ENCODE results near the gene SUN1. TPM values are rescaled to one million over a fixed set of nuclear protein-coding genes. Genes with fewer than 3 reads are reported as not detected.
A peak's percentile ranks its signal among the peaks of the same experiment; 100 is the strongest.

SUN1 gene
- total and polyA plus RNA-seq, 2 donors from 2014 or later: 40.4 to 168 TPM

GRCh38 chr7:920351-921070 is 88.2 kb downstream of the SUN1 start:
- peak in 2 of 5 donors; percentile 37 to 75 for DNase-seq
- intact Hi-C loops (cut with DNase I): no loop called here

GRCh38 chr7:921071-921461 is 88.8 kb downstream of the SUN1 start:
- peaks cover 0 to 6% (median 5%) of the 10 kb centered on the region in 3 donors for H3K4me1 ChIP-seq (ENCODE audit: control insufficient read depth in 2 of 3, insufficient read depth in 2 of 3, low read depth in 1 of 3, low read length in 3 of 3)
- FAIRE-seq (no peak), DNase-seq (peak in 2 of 5 donors; percentile 37 to 52)
- H3K27ac ChIP-seq (ENCODE audit: low read depth in 2 of 2, low read length in 2 of 2): no peak overlapping the region
- H3K9me3 ChIP-seq (ENCODE audit: control insufficient read depth in 2 of 3, insufficient read depth in 1 of 3, low read length in 3 of 3): no peaks in the 10 kb centered on the region
- H3K9ac ChIP-seq (ENCODE audit: low read length in 3 of 3): no peak overlapping the region
- no peak overlapping the region for H3K4me3 ChIP-seq (ENCODE audit: low read length in 3 of 3)
- no peaks in the 10 kb centered on the region for H3K27me3 ChIP-seq (ENCODE audit: control insufficient read depth, insufficient read depth, low read length)
- intact Hi-C loops (cut with DNase I): no loop called here
- no peak for TF ChIP-seq CTCF (IDR thresholded peaks at IDR 0.05; ENCODE audit: borderline replicate concordance, extremely low read depth, insufficient read depth)
- H3K36me3 ChIP-seq (ENCODE audit: control insufficient read depth in 2 of 3, insufficient read depth in 3 of 3, low read length in 3 of 3): no peaks in the 10 kb centered on the region

More at GRCh38 chr7:920351-921070, 88.2 kb downstream of the SUN1 start:
- no peak overlapping the region for H3K27ac ChIP-seq (ENCODE audit: low read depth in 2 of 2, low read length in 2 of 2)
- no peaks in the 10 kb centered on the region for H3K36me3 ChIP-seq (ENCODE audit: control insufficient read depth in 2 of 3, insufficient read depth in 3 of 3, low read length in 3 of 3)
- no peak overlapping the region for H3K4me3 ChIP-seq (ENCODE audit: low read length in 3 of 3)
- no peak overlapping the region for H3K9ac ChIP-seq (ENCODE audit: low read length in 3 of 3)
- FAIRE-seq: no peak
- H3K27me3 ChIP-seq (ENCODE audit: control insufficient read depth, insufficient read depth, low read length): no peaks in the 10 kb centered on the region
- peaks cover 0 to 8% (median 5%) of the 10 kb centered on the region in 3 donors for H3K4me1 ChIP-seq (ENCODE audit: control insufficient read depth in 2 of 3, insufficient read depth in 2 of 3, low read depth in 1 of 3, low read length in 3 of 3)
- no peak for TF ChIP-seq CTCF (IDR thresholded peaks at IDR 0.05; ENCODE audit: borderline replicate concordance, extremely low read depth, insufficient read depth)
- no peaks in the 10 kb centered on the region for H3K9me3 ChIP-seq (ENCODE audit: control insufficient read depth in 2 of 3, insufficient read depth in 1 of 3, low read length in 3 of 3)

GRCh38 chr7:921581-922333 is 89.5 kb downstream of the SUN1 start:
- Histone ChIP-seq H3K27me3 (ENCODE audit: control insufficient read depth, insufficient read depth, low read length) (no peaks in the 10 kb centered on the region), H3K27ac (ENCODE audit: low read depth in 2 of 2, low read length in 2 of 2) (no peak overlapping the region), H3K9ac (ENCODE audit: low read length in 3 of 3) (no peak overlapping the region), H3K36me3 (ENCODE audit: control insufficient read depth in 2 of 3, insufficient read depth in 3 of 3, low read length in 3 of 3) (no peaks in the 10 kb centered on the region), H3K9me3 (ENCODE audit: control insufficient read depth in 2 of 3, insufficient read depth in 1 of 3, low read length in 3 of 3) (no peaks in the 10 kb centered on the region), H3K4me1 (ENCODE audit: control insufficient read depth in 2 of 3, insufficient read depth in 2 of 3, low read depth in 1 of 3, low read length in 3 of 3) (peaks cover 0 to 5% (median 0%) of the 10 kb centered on the region in 3 donors), H3K4me3 (ENCODE audit: low read length in 3 of 3) (no peak overlapping the region)
- DNase-seq: peak in 2 of 5 donors; percentile 55 to 69
- FAIRE-seq: no peak
- TF ChIP-seq CTCF (IDR thresholded peaks at IDR 0.05; ENCODE audit: borderline replicate concordance, extremely low read depth, insufficient read depth): no peak
- intact Hi-C loops (cut with DNase I): no loop called here

Measured in kidney (tissue), 14 donors.